Measurements from ENCODE around the gene ASAP2. TPM values are rescaled to one million over a fixed set of nuclear protein-coding genes. Genes with fewer than 3 reads are reported as not detected.

Gene ASAP2
- polyA plus RNA-seq, 1 donor from 2014 or later: 41.0 TPM

DNA sequence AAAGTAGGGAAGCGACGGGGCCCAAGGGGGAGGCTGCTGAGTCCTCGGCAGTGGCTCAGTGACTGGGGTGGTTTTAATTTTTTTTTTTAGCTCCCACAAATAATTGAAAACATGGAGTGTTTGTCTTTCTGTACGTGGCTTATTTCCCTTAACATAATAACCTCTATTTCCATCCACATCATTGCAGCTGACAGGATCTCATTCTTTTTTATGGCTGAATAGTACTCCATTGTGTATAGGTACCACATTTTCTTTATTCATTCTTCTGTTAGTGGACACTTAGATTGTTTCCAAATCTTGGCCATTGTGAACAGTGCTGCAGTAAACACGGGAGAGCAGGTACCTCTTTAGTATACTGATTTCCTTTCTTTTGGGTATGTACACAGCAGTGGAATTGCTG lies 65.1 kb downstream of the ASAP2 start:
- H3K9me3 ChIP-seq (ENCODE audit: low read length): no peaks in the 10 kb centered on the region
- no peaks in the 10 kb centered on the region for H3K36me3 ChIP-seq (ENCODE audit: insufficient read depth, low read length)
- no peaks in the 10 kb centered on the region for H4K20me1 ChIP-seq (ENCODE audit: insufficient read depth)
- no peak overlapping the region for H2AFZ ChIP-seq (ENCODE audit: low read depth, low read length)
- H3K9me2 ChIP-seq (ENCODE audit: insufficient read depth, low read length): no peaks in the 10 kb centered on the region
- H3F3A ChIP-seq (ENCODE audit: insufficient read depth, low read length, poor library complexity, severe bottlenecking): no peaks in the 10 kb centered on the region
- H3K27ac ChIP-seq (ENCODE audit: low read length): no peak overlapping the region
- H3K9ac ChIP-seq (ENCODE audit: low read length): no peak overlapping the region
- H3K4me3 ChIP-seq (ENCODE audit: low read length): no peak overlapping the region
- H3K4me2 ChIP-seq (ENCODE audit: low read length): no peak overlapping the region
- H3K27me3 ChIP-seq (ENCODE audit: insufficient read depth, low read depth, low read length): no peaks in the 10 kb centered on the region
- peaks cover 45% of the 10 kb centered on the region for H3K79me2 ChIP-seq (replicated peaks; ENCODE audit: insufficient read depth, low read length)
- TF ChIP-seq REST (IDR thresholded peaks at IDR 0.05; ENCODE audit: borderline replicate concordance) (no peak), POLR2AphosphoS5 (IDR thresholded peaks at IDR 0.05) (no peak), EP300 (conservative IDR thresholded peaks at IDR 0.05; ENCODE audit: poor library complexity, severe bottlenecking) (no peak), MXI1 (conservative IDR thresholded peaks at IDR 0.05; ENCODE audit: poor library complexity, severe bottlenecking) (no peak), RAD21 (conservative IDR thresholded peaks at IDR 0.05) (no peak), TAF1 (IDR thresholded peaks at IDR 0.05; ENCODE audit: low read depth) (no peak), SMC3 (conservative IDR thresholded peaks at IDR 0.05; ENCODE audit: poor library complexity) (no peak), EZH2 (IDR thresholded peaks at IDR 0.05; ENCODE audit: borderline replicate concordance, insufficient read depth, low read length, poor library complexity, severe bottlenecking) (no peak)
- TF ChIP-seq, protein P1, sequence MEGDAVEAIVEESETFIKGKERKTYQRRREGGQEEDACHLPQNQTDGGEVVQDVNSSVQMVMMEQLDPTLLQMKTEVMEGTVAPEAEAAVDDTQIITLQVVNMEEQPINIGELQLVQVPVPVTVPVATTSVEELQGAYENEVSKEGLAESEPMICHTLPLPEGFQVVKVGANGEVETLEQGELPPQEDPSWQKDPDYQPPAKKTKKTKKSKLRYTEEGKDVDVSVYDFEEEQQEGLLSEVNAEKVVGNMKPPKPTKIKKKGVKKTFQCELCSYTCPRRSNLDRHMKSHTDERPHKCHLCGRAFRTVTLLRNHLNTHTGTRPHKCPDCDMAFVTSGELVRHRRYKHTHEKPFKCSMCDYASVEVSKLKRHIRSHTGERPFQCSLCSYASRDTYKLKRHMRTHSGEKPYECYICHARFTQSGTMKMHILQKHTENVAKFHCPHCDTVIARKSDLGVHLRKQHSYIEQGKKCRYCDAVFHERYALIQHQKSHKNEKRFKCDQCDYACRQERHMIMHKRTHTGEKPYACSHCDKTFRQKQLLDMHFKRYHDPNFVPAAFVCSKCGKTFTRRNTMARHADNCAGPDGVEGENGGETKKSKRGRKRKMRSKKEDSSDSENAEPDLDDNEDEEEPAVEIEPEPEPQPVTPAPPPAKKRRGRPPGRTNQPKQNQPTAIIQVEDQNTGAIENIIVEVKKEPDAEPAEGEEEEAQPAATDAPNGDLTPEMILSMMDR (IDR thresholded peaks at IDR 0.05; ENCODE audit: poor library complexity, severe bottlenecking): no peak

DNA sequence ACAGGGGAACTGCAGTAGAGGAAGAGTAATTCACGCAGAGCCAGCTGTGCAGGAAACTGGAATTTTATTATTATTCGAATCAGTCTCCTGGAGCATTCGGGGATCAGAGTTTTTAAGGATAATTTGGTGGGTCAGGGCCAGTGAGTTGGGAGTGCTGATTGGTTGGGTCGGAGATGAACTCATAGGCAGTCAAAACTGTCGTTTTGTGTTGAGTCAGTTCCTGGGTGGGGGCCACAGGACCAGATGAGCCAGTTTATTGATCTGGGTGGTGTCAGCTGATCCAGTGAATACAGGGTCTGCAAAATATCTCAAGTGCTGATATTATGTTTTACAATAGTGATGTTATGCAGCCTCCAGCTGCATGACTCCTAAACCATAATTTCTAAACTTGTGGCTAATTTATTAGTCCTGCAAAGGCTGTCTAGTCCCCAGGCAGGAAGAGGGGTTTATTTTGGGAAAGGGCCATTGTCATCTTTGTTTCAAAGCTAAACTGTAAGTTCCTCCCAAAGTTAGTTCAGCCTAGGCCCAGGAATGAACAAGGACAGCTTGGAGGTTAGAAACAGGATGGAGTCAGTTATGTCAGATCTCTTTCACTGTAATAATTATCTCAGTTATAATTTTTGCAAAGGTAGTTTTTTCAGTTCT lies 67.0 kb downstream of the ASAP2 start:
- H2AFZ ChIP-seq (ENCODE audit: low read depth, low read length): no peak overlapping the region
- H3F3A ChIP-seq (ENCODE audit: insufficient read depth, low read length, poor library complexity, severe bottlenecking): no peaks in the 10 kb centered on the region
- no peaks in the 10 kb centered on the region for H3K9me3 ChIP-seq (ENCODE audit: low read length)
- H3K79me2 ChIP-seq (replicated peaks; ENCODE audit: insufficient read depth, low read length): peaks cover 39% of the 10 kb centered on the region
- no peaks in the 10 kb centered on the region for H4K20me1 ChIP-seq (ENCODE audit: insufficient read depth)
- H3K27ac ChIP-seq (ENCODE audit: low read length): no peak overlapping the region
- H3K9me2 ChIP-seq (ENCODE audit: insufficient read depth, low read length): no peaks in the 10 kb centered on the region
- H3K4me3 ChIP-seq (ENCODE audit: low read length): no peak overlapping the region
- TF ChIP-seq EZH2 (IDR thresholded peaks at IDR 0.05; ENCODE audit: borderline replicate concordance, insufficient read depth, low read length, poor library complexity, severe bottlenecking): no peak
- TF ChIP-seq RAD21 (conservative IDR thresholded peaks at IDR 0.05): no peak
- TF ChIP-seq POLR2AphosphoS5 (IDR thresholded peaks at IDR 0.05): no peak
- TF ChIP-seq, protein P1 (IDR thresholded peaks at IDR 0.05; ENCODE audit: poor library complexity, severe bottlenecking): no peak
- no peak for TF ChIP-seq EP300 (conservative IDR thresholded peaks at IDR 0.05; ENCODE audit: poor library complexity, severe bottlenecking)
- no peak for TF ChIP-seq TAF1 (IDR thresholded peaks at IDR 0.05; ENCODE audit: low read depth)
- TF ChIP-seq REST (IDR thresholded peaks at IDR 0.05; ENCODE audit: borderline replicate concordance): no peak
- H3K36me3 ChIP-seq (ENCODE audit: insufficient read depth, low read length): no peaks in the 10 kb centered on the region
- no peak overlapping the region for H3K4me2 ChIP-seq (ENCODE audit: low read length)
- no peak overlapping the region for H3K9ac ChIP-seq (ENCODE audit: low read length)
- no peaks in the 10 kb centered on the region for H3K27me3 ChIP-seq (ENCODE audit: insufficient read depth, low read depth, low read length)
